Ishikawa (cell line): ENCODE data around the gene PINK1.

ENCODE experiments used
- CEBPB ChIP-seq: IDR thresholded peaks from 2 replicates; pipeline ENCODE4 v1.6.1; 2012
- CREB1 ChIP-seq: IDR thresholded peaks from 2 replicates; pipeline ENCODE4 v1.6.1; 2012; ENCODE audit warnings: low read depth
- EGR1 ChIP-seq: IDR thresholded peaks from 2 replicates; pipeline ENCODE4 v1.6.1; 2012
- EP300 ChIP-seq: IDR thresholded peaks from 2 replicates; pipeline ENCODE4 v1.6.1; 2012; ENCODE audit warnings: borderline replicate concordance
- FOXM1 ChIP-seq: IDR thresholded peaks from 2 replicates; pipeline ENCODE4 v1.6.1; 2012; ENCODE audit warnings: low read depth, borderline replicate concordance
- NFIC ChIP-seq: IDR thresholded peaks from 2 replicates; pipeline ENCODE4 v1.6.1; 2012
- RAD21 ChIP-seq: IDR thresholded peaks from 2 replicates; pipeline ENCODE4 v1.6.1; 2012; ENCODE audit warnings: low read depth
- REST ChIP-seq: IDR thresholded peaks from 2 replicates; pipeline ENCODE4 v1.6.1; 2012; ENCODE audit warnings: low read depth, mild to moderate bottlenecking
- TAF1 ChIP-seq: IDR thresholded peaks from 2 replicates; pipeline ENCODE4 v1.6.1; 2012; ENCODE audit warnings: low read depth, mild to moderate bottlenecking
- TCF12 ChIP-seq: IDR thresholded peaks from 2 replicates; pipeline ENCODE4 v1.6.1; 2012; ENCODE audit warnings: low read depth
- TEAD4 ChIP-seq: IDR thresholded peaks from 2 replicates; pipeline ENCODE4 v1.6.1; 2012
- USF1 ChIP-seq: IDR thresholded peaks from 2 replicates; pipeline ENCODE4 v1.6.1; 2012
- YY1 ChIP-seq: IDR thresholded peaks from 2 replicates; pipeline ENCODE4 v1.6.1; 2012; ENCODE audit warnings: low read depth
- ZBTB7A ChIP-seq: IDR thresholded peaks from 2 replicates; pipeline ENCODE4 v1.6.1; 2012; ENCODE audit warnings: low read depth
- TF ChIP-seq, protein P1 (sequence below): IDR thresholded peaks from 2 replicates; pipeline ENCODE4 v1.6.1; 2012

PINK1 gene

GRCh38 chr1:20657024-20657423 is 23.8 kb downstream of the PINK1 start:
- TF ChIP-seq CEBPB (no peak), EGR1 (no peak)

- TF ChIP-seq RAD21 (no peak), USF1 (no peak), EGR1 (no peak), TAF1 (no peak), CEBPB (no peak)
These were observed 25.1 kb downstream of the PINK1 start for GRCh38 chr1:20658166-20658915.

DNA sequence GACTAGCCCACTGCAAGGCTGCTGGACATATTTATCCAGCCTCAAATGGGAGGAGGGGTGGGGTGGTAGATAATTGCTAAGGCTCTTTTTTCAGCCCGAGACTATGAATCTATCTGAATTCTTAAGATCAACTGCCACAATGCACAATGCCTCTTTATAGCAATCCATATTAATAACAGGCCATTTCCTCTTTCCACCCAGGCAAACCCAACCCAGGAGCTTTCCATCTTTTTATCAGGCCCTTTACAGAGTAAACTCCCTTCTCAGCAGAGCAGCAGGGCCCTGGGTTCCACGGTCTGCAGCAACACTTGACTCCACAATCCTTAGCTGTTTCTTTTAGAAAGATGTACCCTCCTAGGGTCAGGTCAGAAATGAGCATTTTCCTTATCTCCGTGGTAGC is 27.1 kb downstream of the PINK1 start:
- TF ChIP-seq REST (no peak), TEAD4 (no peak), TAF1 (no peak), TCF12 (no peak), ZBTB7A (no peak), EGR1 (no peak), CREB1 (no peak), RAD21 (no peak), NFIC (no peak), FOXM1 (no peak), CEBPB (no peak), EP300 (no peak), YY1 (no peak), USF1 (no peak)
- TF ChIP-seq, protein P1, sequence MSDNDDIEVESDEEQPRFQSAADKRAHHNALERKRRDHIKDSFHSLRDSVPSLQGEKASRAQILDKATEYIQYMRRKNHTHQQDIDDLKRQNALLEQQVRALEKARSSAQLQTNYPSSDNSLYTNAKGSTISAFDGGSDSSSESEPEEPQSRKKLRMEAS, result no peak

GRCh38 chr1:20660847-20661206 is 27.6 kb downstream of the PINK1 start:
- TF ChIP-seq USF1 (no peak), CEBPB (no peak), FOXM1 (no peak), REST (no peak), EGR1 (no peak), TEAD4 (no peak), CREB1 (no peak), TAF1 (no peak), ZBTB7A (no peak), RAD21 (no peak), YY1 (no peak), NFIC (no peak), TCF12 (no peak), EP300 (no peak)
- TF ChIP-seq, protein P1, result no peak

- TF ChIP-seq TAF1 (peak; percentile 47), TCF12 (no peak; the same call in 1 of the 2 replicates), ZBTB7A (0 out of 2 replicates have a peak, but pooled peaks have one; percentile 66)
- TF ChIP-seq, protein P1, result peak; percentile 54
These were observed 28.2 kb downstream of the PINK1 start, which contains the start of gene DDOST for GRCh38 chr1:20661207-20662109. Gene DDOST, minus strand, starts transcription at chr1:20661369. Its CDS starts 19 bp downstream, at chr1:20661350.
